Muscle of arm (tissue), 12 donors: ENCODE measurements around the gene ALDH1A3. TPM values are rescaled to one million over a fixed set of nuclear protein-coding genes. Genes with fewer than 3 reads are reported as not detected.
A peak's percentile ranks its signal among the peaks of the same experiment; 100 is the strongest.

Source experiments
- DNase-seq: peaks from one replicate; pipeline ENCODE4 v3.0.0-alpha.2; 2013
- polyA plus RNA-seq, 12 donors: library from polyadenylated mRNA; unstranded; fragments of 120-200 nt; gene quantifications; one replicate each; pipeline ENCODE4 v1.2.1, GENCODE V29; 2013; ENCODE audit not compliant: insufficient read length in 12 of 12

The ALDH1A3 gene
- polyA plus RNA-seq, 12 donors, result 12.7 to 27.7 (median 16.0) TPM; not detected in 1

GRCh38 chr15:100856867-100857266 lies 22.8 kb upstream of the ALDH1A3 start:
- no peak for DNase-seq

DNA sequence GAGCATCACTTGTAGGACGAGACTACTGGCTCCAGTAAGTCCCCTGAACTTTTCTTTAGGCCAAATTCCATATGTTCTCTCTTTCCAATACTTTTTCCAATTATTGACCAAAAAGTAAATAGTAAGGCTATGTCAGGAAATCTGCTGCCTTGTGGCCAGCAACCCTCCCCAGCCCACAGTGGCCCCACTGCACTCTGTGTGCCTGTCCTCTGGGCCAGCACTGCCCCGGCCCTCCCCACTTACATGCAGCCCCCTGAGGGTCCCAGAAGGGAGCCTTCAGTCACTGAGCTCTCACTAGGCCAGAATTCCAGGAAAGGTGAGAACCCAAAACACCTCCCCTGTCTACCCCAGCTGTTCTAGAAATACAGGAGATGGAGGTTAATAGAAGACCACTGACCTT lies 21.3 kb upstream of the ALDH1A3 start:
- DNase-seq, result no peak

GRCh38 chr15:100859970-100860828 lies 19.4 kb upstream of the ALDH1A3 start:
- DNase-seq, result no peak

DNA sequence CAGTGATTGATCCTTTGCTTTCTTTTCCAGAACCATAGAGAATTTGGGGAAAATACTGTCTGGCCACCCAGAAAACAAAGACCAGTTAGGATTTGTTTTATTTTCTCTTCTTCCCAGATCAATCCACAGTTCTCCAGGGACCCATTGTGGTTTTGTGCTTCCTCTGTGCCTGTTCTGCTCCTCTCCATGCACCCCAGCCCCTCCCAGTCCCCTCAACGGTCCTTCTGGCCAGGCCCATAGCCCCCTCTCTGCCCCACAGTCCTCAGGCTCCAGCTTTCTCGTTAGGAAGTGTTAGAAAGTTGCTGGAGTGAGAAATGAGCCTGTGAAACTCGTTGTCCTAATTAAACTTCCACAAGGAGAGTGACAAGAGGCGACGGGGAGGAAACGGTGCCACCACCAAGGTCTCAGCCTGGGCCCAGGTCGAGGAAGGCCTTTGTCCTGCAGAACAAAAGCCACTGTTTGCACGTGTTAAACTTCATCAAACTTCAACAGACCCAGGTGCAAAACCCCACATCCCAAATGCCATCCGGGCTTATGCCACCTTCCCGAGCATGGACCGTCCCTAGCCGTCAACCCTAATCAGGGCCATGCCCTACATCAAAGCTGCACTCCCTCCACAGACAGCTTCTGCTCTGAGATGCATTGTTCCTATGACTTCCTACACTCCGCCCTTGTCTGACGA lies 18.7 kb upstream of the ALDH1A3 start:
- DNase-seq, result no peak

DNA sequence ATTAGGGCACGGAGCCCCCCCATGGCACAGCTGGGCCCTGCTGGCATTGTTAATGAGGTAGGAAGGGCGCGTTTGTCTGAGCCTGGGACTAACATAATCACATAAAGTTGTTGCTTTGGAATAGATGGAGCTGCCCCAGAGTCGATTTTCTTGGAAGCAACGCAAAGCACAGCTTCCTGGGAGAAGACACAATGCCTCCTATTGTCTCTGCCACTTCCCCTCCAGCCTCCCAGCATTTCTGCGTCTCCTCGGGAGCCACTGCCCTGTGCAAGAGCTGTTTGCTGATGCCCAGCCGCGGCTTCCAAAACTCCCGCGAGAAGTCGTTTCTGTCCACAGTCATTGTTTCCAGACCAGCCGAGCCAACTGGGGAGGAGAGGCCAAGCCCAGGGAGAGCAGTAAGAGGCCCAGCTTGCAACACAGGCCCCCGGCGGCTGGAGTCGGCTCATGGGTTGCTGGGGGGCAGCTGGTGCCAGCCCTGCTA lies 18.1 kb upstream of the ALDH1A3 start:
- DNase-seq, result peak; percentile 48

GRCh38 chr15:100862162-100862561 lies 17.5 kb upstream of the ALDH1A3 start:
- no peak for DNase-seq

DNA sequence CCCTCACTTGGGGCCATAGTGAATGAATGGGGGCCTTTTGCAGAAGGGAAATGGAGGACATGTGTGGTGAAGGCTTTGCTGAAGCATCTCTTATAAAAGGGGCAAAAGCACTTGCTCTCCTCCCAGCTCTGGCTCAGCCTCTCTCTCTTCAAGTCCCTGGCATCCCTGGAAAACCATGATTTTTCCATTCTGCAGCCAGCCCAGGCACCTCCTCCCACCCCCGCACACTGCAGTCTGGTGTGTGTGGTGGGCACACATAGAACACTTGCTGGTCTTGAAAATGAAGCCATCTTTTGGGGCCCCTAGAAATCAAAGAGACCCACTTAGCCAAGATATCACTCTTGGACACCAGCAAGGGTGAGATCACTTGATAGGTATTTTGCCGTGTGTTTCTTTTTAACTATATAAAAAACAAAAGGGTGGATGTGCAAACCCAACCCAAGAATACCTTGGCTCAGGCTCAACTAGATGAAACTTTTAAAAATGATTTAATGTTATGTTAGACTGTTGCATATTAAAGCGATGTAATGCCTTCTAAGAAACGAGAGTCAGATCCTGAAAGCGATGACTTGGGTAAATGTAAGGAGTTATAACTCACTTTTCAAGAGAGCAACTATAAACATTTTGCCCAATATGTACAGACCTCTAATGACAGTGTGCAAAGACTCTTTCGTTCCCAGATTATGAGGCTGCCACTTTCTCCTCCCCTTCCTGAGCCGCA lies 16.4 kb upstream of the ALDH1A3 start:
- DNase-seq, result peak; percentile 38

- DNase-seq, result peak; percentile 93
Observed at GRCh38 chr15:100863796-100864267, 15.8 kb upstream of the ALDH1A3 start.

DNA sequence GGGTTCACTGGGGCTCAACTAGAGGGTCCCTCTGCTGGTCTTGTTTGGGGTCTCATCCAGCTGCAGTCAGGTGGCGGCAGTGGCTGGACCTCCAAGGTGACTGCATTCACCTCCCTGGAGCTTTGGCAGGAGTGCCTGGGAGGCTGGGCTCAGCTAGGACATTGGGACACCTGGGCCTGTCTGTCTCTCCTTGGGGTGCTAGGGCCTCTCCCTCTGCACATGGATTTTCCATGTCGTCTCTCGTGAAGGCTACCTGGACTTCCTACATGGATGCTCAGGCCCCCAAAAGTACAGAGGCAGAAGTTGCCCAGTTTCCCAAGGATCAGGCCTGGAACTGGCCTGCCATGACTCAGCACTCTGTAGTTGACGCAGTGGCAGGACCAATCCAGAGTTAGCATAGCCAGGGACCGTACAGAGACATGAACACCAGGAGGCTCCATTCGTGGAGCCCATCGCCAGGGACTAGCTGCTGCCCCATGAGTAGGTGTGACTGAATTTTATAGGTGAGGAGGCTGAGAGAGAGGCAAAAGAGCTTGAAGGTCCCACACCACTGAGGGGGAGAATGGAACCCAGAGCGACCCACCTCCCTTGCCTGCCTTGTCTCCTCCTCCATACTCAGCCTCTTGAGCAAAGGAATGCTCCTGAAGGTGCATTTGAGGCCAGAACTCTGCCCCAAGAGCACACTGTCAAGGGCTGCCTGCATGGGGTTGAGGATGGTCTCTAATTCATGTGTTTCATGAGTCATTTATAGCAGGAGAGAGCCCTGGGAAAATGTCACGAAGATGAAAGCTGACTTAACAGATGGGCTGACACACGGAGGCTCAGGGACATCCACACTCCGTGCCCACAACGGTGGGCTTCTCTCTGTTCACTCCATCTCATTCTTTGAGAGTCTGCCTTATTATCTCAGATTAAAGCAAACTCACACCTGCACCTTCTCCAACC lies 13.0 kb upstream of the ALDH1A3 start:
- no peak for DNase-seq

GRCh38 chr15:100867433-100867832 lies 12.2 kb upstream of the ALDH1A3 start:
- DNase-seq, result no peak

DNA sequence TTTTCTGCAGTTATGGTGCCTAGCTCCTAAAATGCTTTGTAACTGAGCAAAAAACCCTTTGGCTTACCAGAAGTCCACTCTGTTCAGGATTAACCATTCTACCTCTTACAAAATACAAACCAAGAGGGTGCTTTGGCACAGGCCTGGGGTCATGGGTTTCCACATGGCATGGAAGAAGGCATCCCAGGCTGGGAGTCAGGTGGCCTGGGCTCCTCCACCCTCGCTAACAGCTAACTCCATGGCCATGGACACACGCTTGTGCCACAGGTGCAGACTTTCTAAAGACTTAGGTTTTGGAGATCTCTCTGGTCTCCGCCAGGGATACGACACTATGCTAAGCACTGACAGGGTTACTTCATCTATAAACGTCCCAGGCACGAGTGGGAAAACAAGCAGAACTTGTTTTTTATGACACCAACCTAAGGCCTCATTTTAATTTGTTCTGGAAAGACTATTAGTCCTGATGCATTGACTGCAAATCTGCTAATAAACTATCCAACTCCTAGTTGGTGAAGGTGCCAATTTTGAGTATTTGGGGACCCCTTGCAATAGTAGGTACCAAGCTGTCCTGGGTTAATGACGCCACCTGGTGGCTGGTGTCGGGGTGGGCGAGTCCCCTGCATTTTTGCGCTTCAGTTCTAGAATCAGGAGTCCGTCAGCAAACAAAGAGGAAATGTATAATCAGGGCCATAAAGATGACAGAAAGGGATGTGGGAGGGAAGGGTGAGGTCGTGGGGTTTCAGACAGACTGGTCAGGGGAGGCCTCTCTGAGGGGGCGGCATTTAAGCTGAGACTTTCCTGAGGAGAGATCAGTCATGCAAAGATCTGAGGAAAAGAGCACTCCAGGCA lies 10.3 kb upstream of the ALDH1A3 start:
- DNase-seq, result no peak

GRCh38 chr15:100873029-100873677 lies 6.5 kb upstream of the ALDH1A3 start:
- DNase-seq, result peak; percentile 83

GRCh38 chr15:100875495-100875894 lies 4.1 kb upstream of the ALDH1A3 start:
- no peak for DNase-seq

DNA sequence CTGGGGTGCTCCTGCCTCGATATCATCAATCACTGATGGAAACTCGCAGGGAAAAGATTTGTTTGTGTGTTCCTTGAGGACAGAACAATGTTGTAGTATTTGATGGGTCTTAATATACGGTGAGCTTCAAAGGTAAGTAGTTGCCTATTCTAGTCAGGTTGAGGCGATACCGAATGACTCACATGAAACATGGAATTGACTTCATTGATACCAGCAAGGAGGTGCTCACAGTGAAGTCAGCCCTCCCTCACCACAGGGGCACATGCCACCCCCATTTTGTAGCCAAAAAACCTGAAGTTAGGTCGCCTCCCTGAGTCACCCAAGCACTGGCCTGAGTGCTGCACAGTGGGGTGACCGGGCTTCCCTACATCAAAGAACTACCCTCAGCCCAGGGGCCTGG lies 3.7 kb upstream of the ALDH1A3 start:
- no peak for DNase-seq

- no peak for DNase-seq
Observed at GRCh38 chr15:100877551-100877950, 2.1 kb upstream of the ALDH1A3 start.

GRCh38 chr15:100878130-100878529 lies 1.5 kb upstream of the ALDH1A3 start:
- no peak for DNase-seq

DNA sequence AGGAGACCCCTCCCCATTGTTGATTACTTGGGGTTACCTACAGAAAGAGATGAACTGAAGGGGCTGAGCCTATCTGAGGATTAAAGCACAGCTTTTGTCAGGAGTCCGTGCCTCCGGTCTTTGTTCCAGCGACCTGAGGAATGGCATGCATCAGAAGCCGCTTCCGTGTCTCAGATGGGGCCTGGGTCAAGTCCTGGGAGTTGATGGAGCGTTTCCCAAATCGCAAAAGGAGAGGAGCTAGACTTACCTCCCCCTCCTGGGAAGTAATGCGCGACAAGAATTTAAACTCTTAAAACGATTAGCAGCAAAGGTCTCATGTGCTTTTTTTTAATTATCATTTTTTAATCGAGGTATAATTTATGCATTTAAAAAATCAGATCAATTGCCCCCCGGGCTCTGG lies 983 bp upstream of the ALDH1A3 start:
- DNase-seq, result no peak

DNA sequence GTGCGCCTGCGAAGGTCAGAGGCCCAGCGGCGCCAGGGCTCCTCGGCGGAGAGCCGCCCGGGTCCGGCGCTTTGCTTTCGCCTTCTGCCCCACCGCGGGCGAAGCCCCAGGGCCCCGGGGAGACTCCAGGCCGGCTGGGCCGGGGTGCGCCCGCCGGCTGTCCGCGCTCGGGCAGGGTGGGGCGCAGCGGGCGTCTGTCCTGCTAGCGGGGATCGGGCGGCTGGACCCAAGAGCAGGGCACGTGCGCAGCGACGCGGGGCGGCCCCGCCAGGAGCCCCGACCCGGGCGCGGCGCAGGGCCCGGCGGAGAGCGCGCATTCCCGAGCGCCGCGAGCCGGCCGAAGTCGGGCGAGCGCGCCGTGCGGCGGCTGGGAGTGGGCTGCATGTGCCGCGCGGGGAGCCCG lies 569 bp upstream of the ALDH1A3 start:
- DNase-seq, result no peak

- no peak for DNase-seq
Observed at GRCh38 chr15:100880139-100880896, 687 bp downstream of the ALDH1A3 start.
